Cardiac fibroblast (primary cell): ENCODE measurements around the gene KRT76.
"Not testable (repeated sequence)": the region's sequence is repeated elsewhere in the genome, so short reads cannot be mapped to it uniquely, and the experiment has no call there.

Source experiments
- DNase-seq, 2 donors: peaks; one replicate each; pipeline versions ENCODE4 v3.0.0 to v3.0.0-alpha.2; 2010; ENCODE audit warnings: low read depth in 2 of 2
- H3K4me3 ChIP-seq, 2 donors: replicated peaks in 1 of 2; 1 replicate in 1 of 2; 2 replicates in 1 of 2; pipeline ENCODE4 v1.5.1; 2011; ENCODE audit warnings: low read depth in 2 of 2, low read length in 2 of 2, mild to moderate bottlenecking in 2 of 2, moderate library complexity in 1 of 2
- TF ChIP-seq, protein P1 (sequence below): IDR thresholded peaks from one replicate; pipeline ENCODE4 v1.5.1; 2011; ENCODE audit warnings: low read depth, mild to moderate bottlenecking, low read length, inconsistent platforms

Gene KRT76

DNA sequence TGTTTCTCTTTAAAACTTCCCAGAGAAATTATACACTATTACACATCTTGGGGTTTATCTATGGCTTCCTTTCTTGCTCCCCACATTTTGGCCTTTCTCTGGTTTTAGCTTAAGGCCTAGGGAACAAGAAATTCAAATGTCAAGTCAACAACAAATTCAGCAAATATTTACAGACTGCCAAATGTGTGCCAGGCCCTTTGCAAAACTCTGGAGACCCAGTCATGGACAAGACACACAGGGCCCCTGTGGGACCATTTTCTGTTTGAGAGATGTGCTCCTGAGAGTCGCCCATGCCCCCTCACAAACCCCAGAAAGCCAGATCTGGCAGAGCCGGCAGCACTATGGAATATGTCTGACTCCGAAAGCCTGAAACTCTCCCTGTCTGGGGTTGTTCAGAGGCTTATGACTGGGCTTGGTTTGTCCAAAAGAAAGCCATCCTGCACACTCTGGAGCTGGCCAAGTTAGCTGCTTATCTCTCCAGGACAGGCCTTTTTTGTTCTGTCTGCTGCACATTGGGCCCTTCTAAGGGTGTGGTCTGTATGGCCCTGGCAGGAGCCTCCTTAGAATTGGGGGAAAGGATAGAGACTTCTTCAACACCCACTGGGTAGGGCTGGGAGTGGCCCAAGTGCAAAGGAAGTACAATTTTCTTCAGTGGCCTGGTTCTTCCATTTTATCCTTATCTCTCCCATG is 19.8 kb upstream of the KRT76 start:
- TF ChIP-seq, protein P1, sequence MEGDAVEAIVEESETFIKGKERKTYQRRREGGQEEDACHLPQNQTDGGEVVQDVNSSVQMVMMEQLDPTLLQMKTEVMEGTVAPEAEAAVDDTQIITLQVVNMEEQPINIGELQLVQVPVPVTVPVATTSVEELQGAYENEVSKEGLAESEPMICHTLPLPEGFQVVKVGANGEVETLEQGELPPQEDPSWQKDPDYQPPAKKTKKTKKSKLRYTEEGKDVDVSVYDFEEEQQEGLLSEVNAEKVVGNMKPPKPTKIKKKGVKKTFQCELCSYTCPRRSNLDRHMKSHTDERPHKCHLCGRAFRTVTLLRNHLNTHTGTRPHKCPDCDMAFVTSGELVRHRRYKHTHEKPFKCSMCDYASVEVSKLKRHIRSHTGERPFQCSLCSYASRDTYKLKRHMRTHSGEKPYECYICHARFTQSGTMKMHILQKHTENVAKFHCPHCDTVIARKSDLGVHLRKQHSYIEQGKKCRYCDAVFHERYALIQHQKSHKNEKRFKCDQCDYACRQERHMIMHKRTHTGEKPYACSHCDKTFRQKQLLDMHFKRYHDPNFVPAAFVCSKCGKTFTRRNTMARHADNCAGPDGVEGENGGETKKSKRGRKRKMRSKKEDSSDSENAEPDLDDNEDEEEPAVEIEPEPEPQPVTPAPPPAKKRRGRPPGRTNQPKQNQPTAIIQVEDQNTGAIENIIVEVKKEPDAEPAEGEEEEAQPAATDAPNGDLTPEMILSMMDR: no peak
- no peak for DNase-seq

GRCh38 chr12:52796429-52796794 is 19.3 kb upstream of the KRT76 start:
- H3K4me3 ChIP-seq: no peak overlapping the region
- DNase-seq: no peak
- TF ChIP-seq, protein P1: no peak

More for the DNA sequence above, 19.8 kb upstream of the KRT76 start:
- no peak overlapping the region for H3K4me3 ChIP-seq

DNA sequence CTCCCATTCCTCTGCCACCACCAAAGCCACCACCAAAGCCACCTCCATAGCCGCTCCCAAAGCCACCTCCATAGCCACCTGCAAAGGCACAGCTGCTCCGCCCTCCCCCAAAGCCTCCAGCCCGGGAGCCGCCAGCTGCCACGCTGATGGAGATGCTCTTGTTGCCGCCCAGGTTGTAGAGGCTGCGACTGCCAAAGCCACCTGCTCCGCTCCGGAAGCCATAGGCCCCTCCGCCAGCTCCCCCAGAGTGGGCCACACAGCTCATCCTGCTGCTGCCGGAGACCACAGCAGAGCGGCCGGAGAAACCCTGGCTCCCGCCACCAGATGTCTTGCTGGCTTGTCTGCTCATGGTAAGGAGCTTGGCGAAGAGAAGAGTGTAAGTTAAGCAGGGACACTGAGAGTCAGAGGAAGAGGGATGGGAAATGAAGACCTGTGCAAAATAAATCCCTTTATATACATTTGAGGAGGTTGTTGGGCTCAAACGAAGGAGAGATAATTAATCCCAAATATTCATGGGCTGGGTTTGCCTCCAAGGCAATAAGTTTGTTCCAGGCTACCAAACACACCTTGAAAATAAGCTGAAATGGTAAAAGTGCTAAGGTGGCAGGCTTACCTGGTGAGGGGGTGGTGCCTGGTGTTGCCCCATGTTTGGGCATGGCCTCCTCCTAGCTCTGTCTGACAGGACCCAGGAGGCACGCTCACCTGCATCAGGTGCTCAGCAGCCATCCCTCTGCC is 18.7 kb upstream of the KRT76 start, which contains the start of gene KRT3:
TSS of gene KRT3 (minus strand) at position 424 of the 735 bp plus-strand sequence. CDS start at position 349, 75 bp downstream.
- H3K4me3 ChIP-seq: no peak within 1 kb of the TSS
- DNase-seq: no peak
- TF ChIP-seq, protein P1: no peak

GRCh38 chr12:52795332-52795674 is 18.2 kb upstream of the KRT76 start:
- not testable (repeated sequence) for H3K4me3 ChIP-seq, DNase-seq

DNA sequence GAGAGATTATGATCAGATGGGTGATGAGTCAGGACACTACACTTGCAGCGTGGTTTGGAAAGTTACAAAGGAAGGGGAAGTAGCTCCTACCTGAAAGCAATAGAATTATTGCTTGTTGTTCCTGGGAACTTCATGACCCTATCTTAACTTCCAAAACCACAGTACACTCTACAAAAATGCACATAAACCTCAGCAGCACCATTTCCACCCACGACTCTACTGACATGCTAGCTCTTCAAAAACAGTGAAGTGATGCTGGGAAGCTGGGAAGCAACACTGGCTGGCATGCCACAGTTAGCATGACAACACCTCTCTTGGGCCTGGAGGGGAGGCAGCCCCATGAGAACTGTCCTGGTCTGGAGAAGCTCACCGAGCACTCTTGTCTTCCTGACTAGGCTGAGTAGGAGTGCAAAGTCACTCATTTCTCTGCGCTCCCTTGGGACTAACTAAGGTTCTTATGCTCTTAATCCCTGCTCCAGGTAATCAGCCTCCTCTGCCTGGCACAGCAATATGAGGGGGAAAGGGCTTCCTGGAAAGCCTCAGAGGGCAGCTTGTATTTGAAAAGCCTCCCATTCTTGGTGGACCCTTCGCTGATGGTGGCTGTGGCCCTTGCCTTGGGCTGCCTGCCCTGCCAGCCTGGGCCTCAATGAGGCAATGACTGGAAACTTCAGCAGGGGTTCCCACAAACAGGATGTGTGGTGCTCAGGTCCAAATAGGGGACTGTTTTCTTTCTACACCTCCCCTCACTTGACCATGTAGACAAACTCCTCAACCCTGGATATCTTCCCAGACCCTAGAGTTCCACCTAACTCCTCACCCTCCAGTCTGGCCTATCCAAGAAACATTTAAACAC is 17.6 kb upstream of the KRT76 start:
- no peak overlapping the region for H3K4me3 ChIP-seq
- TF ChIP-seq, protein P1: no peak

GRCh38 chr12:52792185-52793029 is 15.3 kb upstream of the KRT76 start:
- DNase-seq: no peak
- no peak overlapping the region for H3K4me3 ChIP-seq
- TF ChIP-seq, protein P1: no peak

More for the DNA sequence above, 17.6 kb upstream of the KRT76 start:
- DNase-seq: no peak
